Measurements from ENCODE around the gene NSDHL. TPM values are rescaled to one million over a fixed set of nuclear protein-coding genes. Genes with fewer than 3 reads are reported as not detected.

Gene NSDHL
- total RNA-seq, 1 experiment from 2014 or later: 22.1 TPM

DNA sequence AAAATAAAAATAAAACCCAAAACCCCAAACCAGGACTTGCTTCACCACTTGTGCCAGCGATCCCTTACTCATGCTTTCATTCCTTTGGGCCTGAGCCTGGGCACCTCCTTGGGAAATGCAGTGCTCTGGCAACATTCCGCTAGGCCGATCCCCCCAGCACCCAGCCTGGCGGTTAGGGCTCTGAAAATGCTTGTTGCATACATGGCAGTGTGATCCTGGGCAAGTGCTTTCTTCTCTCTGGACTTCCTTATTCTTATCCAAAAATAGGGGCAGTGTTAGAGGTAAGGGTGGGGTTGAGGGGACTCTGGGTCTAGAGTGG is 71.6 kb downstream of the NSDHL start:
- CTCF ChIA-PET: interaction anchor here (1.3 kb wide), 1 partner anchor 24 kb away, joined by 3 read pairs; no protein-coding TSS in a partner anchor
- Histone ChIP-seq H2AFZ (ENCODE audit: low read depth, low read length, poor library complexity, severe bottlenecking) (no peak overlapping the region), H3K4me1 (ENCODE audit: control insufficient read depth in 1 of 2, insufficient read depth in 2 of 2, low read length in 2 of 2) (peaks cover 0 to 36% of the 10 kb centered on the region in 2 experiments; a peak in 3 of 4 replicates), H3K4me3 (replicated peaks in 1 of 2; ENCODE audit: low read depth in 1 of 2, low read length in 2 of 2) (no peak overlapping the region), H4K20me1 (ENCODE audit: insufficient read depth) (no peaks in the 10 kb centered on the region), H3K4me2 (ENCODE audit: low read length) (no peak overlapping the region), H3K36me3 (ENCODE audit: control insufficient read depth in 1 of 2, insufficient read depth in 2 of 2, low read length in 2 of 2) (no peaks in the 10 kb centered on the region), H3K9me2 (ENCODE audit: insufficient read depth) (no peaks in the 10 kb centered on the region), H3K27ac (ENCODE audit: low read depth, low read length) (no peak overlapping the region), H3K9me3 (ENCODE audit: control insufficient read depth in 1 of 2, insufficient read depth in 1 of 2, low read depth in 1 of 2, low read length in 2 of 2) (no peaks in the 10 kb centered on the region), H3K9ac (ENCODE audit: low read length) (no peak overlapping the region), H3K27me3 (ENCODE audit: insufficient read depth, low read length) (no peaks in the 10 kb centered on the region), H3K79me2 (ENCODE audit: insufficient read depth, low read length) (no peaks in the 10 kb centered on the region)
- POLR2A ChIA-PET: no interaction called here
- RAD21 ChIA-PET (ENCODE audit: low non-redundant PET in 1 of 2, low total read pairs in 2 of 2, uncharacterized antibody in 2 of 2, unreplicated experiment in 2 of 2): no interaction called here
- intact Hi-C loops (cut with micrococcal nuclease): no loop called here
- ATAC-seq (no peak), DNase-seq (ENCODE audit: low read depth, low spot score) (no peak)
- BruUV-seq (replicated peaks): no TSS peak
- TF ChIP-seq YY1 (IDR thresholded peaks at IDR 0.05; ENCODE audit: extremely low read depth, insufficient replicate concordance, low read depth, low read length) (no peak), JUND (IDR thresholded peaks at IDR 0.05) (no peak), ZNF274 (IDR thresholded peaks at IDR 0.05; ENCODE audit: low read depth, low read length) (no peak)

DNA sequence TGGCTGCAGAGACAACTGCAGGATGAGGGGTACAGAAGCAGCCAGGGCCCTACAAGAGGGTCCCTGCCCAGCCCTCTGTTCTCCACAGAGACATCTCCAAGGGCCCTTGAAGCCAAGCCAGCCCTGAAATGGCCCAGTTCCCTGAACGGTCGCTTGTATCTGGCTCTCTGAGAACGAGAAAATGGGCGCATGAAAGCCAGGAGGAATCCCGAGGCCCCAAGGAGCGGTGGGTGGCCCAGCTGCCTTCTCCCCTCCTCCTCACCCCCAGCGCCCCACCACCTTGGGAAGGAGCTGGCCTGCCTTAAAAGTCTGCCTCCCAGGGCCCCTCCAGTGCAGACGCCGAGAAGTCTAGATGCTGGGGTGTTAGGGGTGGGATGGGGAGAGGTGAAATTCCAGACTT is 72.7 kb downstream of the NSDHL start:
- TF ChIP-seq, protein P1, sequence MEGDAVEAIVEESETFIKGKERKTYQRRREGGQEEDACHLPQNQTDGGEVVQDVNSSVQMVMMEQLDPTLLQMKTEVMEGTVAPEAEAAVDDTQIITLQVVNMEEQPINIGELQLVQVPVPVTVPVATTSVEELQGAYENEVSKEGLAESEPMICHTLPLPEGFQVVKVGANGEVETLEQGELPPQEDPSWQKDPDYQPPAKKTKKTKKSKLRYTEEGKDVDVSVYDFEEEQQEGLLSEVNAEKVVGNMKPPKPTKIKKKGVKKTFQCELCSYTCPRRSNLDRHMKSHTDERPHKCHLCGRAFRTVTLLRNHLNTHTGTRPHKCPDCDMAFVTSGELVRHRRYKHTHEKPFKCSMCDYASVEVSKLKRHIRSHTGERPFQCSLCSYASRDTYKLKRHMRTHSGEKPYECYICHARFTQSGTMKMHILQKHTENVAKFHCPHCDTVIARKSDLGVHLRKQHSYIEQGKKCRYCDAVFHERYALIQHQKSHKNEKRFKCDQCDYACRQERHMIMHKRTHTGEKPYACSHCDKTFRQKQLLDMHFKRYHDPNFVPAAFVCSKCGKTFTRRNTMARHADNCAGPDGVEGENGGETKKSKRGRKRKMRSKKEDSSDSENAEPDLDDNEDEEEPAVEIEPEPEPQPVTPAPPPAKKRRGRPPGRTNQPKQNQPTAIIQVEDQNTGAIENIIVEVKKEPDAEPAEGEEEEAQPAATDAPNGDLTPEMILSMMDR (IDR thresholded peaks at IDR 0.05 in 2 of 3, conservative IDR thresholded peaks at IDR 0.05 in 1 of 3; ENCODE audit: borderline replicate concordance in 1 of 3, insufficient read depth in 1 of 3, low read depth in 2 of 3, low read length in 2 of 3): no peak
- TF ChIP-seq YY1 (IDR thresholded peaks at IDR 0.05; ENCODE audit: extremely low read depth, insufficient replicate concordance, low read depth, low read length): no peak
- TF ChIP-seq, protein P2, sequence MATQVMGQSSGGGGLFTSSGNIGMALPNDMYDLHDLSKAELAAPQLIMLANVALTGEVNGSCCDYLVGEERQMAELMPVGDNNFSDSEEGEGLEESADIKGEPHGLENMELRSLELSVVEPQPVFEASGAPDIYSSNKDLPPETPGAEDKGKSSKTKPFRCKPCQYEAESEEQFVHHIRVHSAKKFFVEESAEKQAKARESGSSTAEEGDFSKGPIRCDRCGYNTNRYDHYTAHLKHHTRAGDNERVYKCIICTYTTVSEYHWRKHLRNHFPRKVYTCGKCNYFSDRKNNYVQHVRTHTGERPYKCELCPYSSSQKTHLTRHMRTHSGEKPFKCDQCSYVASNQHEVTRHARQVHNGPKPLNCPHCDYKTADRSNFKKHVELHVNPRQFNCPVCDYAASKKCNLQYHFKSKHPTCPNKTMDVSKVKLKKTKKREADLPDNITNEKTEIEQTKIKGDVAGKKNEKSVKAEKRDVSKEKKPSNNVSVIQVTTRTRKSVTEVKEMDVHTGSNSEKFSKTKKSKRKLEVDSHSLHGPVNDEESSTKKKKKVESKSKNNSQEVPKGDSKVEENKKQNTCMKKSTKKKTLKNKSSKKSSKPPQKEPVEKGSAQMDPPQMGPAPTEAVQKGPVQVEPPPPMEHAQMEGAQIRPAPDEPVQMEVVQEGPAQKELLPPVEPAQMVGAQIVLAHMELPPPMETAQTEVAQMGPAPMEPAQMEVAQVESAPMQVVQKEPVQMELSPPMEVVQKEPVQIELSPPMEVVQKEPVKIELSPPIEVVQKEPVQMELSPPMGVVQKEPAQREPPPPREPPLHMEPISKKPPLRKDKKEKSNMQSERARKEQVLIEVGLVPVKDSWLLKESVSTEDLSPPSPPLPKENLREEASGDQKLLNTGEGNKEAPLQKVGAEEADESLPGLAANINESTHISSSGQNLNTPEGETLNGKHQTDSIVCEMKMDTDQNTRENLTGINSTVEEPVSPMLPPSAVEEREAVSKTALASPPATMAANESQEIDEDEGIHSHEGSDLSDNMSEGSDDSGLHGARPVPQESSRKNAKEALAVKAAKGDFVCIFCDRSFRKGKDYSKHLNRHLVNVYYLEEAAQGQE (IDR thresholded peaks at IDR 0.05; ENCODE audit: low read depth): no peak
- TF ChIP-seq SRF (IDR thresholded peaks at IDR 0.05; ENCODE audit: low read depth): no peak
- TF ChIP-seq FOSL1 (IDR thresholded peaks at IDR 0.05; ENCODE audit: low read depth): no peak
- TF ChIP-seq ELF1 (IDR thresholded peaks at IDR 0.05; ENCODE audit: borderline replicate concordance, low read depth): no peak
- no peak for TF ChIP-seq SIN3A (IDR thresholded peaks at IDR 0.05; ENCODE audit: low read depth)
- no peak for TF ChIP-seq TCF7L2 (IDR thresholded peaks at IDR 0.05; ENCODE audit: borderline replicate concordance, extremely low read depth, insufficient read depth, insufficient read length)
- no peak for TF ChIP-seq CBX3 (IDR thresholded peaks at IDR 0.05; ENCODE audit: low read depth)
- no peak for TF ChIP-seq EZH2 (IDR thresholded peaks at IDR 0.05)
- TF ChIP-seq, protein P3, sequence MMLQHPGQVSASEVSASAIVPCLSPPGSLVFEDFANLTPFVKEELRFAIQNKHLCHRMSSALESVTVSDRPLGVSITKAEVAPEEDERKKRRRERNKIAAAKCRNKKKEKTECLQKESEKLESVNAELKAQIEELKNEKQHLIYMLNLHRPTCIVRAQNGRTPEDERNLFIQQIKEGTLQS (IDR thresholded peaks at IDR 0.05): no peak
- TF ChIP-seq, protein P4, sequence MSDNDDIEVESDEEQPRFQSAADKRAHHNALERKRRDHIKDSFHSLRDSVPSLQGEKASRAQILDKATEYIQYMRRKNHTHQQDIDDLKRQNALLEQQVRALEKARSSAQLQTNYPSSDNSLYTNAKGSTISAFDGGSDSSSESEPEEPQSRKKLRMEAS (IDR thresholded peaks at IDR 0.05): no peak
- Histone ChIP-seq H3K4me2 (ENCODE audit: low read length) (no peak overlapping the region), H3K9ac (ENCODE audit: low read length) (no peak overlapping the region), H2AFZ (ENCODE audit: low read depth, low read length, poor library complexity, severe bottlenecking) (no peak overlapping the region), H3K4me3 (replicated peaks in 1 of 2; ENCODE audit: low read depth in 1 of 2, low read length in 2 of 2) (no peak overlapping the region), H3K9me3 (ENCODE audit: control insufficient read depth in 1 of 2, insufficient read depth in 1 of 2, low read depth in 1 of 2, low read length in 2 of 2) (no peaks in the 10 kb centered on the region), H3K4me1 (ENCODE audit: control insufficient read depth in 1 of 2, insufficient read depth in 2 of 2, low read length in 2 of 2) (peaks cover 0 to 29% of the 10 kb centered on the region in 2 experiments; a peak in 3 of 4 replicates), H3K9me2 (ENCODE audit: insufficient read depth) (no peaks in the 10 kb centered on the region), H3K79me2 (ENCODE audit: insufficient read depth, low read length) (no peaks in the 10 kb centered on the region), H3K36me3 (ENCODE audit: control insufficient read depth in 1 of 2, insufficient read depth in 2 of 2, low read length in 2 of 2) (no peaks in the 10 kb centered on the region), H3K27me3 (ENCODE audit: insufficient read depth, low read length) (no peaks in the 10 kb centered on the region), H4K20me1 (ENCODE audit: insufficient read depth) (no peaks in the 10 kb centered on the region), H3K27ac (ENCODE audit: low read depth, low read length) (no peak overlapping the region)
- no TSS peak for BruUV-seq (replicated peaks)
- ATAC-seq: no peak
- POLR2A ChIA-PET: no interaction called here
- CTCF ChIA-PET: no interaction called here
- RAD21 ChIA-PET (ENCODE audit: low non-redundant PET in 1 of 2, low total read pairs in 2 of 2, uncharacterized antibody in 2 of 2, unreplicated experiment in 2 of 2): no interaction called here
- no peak for DNase-seq (ENCODE audit: low read depth, low spot score)
- intact Hi-C loops (cut with micrococcal nuclease): no loop called here
